IMR-90 (cell line): ENCODE data around the gene FAM83G. TPM values are rescaled to one million over a fixed set of nuclear protein-coding genes. Genes with fewer than 3 reads are reported as not detected.
A peak's percentile ranks its signal among the peaks of the same experiment; 100 is the strongest.

Experiments
- ATAC-seq: fragments of 200-7000 bp; cut with Tn5 transposase; 2 replicates; pipeline ENCODE4 v1.9.1; 2020; ENCODE audit warnings: low read depth, mild to moderate bottlenecking, moderate library complexity
- BruUV-seq: library from RNA; stranded (reverse); fragments of 400-500 nt; replicated peaks from 2 replicates; lab custom pipeline; 2021; lab: Mats Ljungman, UMichigan
- CTCF ChIA-PET: fragments of 300-600 bp; formaldehyde crosslinking; extraction: SDS; loops from one replicate; lab custom pipeline; 2021; ENCODE audit warnings: antibody characterized with exemption; lab: Yijun Ruan, JAX
- POLR2A ChIA-PET: fragments of 300-600 bp; sonication (Branson Sonifier 250); formaldehyde crosslinking; loops from one replicate; lab custom pipeline; 2022; ENCODE audit warnings: antibody characterized with exemption; ENCODE audit not compliant: unreplicated experiment; lab: Charles Lee
- DNase-seq: peaks from one replicate; pipeline ENCODE4 v3.0.0; 2013
- H2AFZ ChIP-seq: replicated peaks from 2 replicates; pipeline ENCODE3; 2013; ENCODE audit warnings: low read length, mild to moderate bottlenecking; ENCODE audit not compliant: poor library complexity
- H2AK5ac ChIP-seq: 2 replicates; pipeline ENCODE4 v1.6.1; 2013; ENCODE audit warnings: low read depth, low read length, inconsistent platforms
- H2AK9ac ChIP-seq: replicated peaks from 2 replicates; pipeline ENCODE3; 2013; ENCODE audit warnings: mild to moderate bottlenecking, low read depth, low read length, moderate library complexity; ENCODE audit not compliant: poor library complexity
- H2BK120ac ChIP-seq: 2 replicates; pipeline ENCODE4 v1.6.1; 2013; ENCODE audit warnings: low read depth, low read length, inconsistent platforms
- H2BK15ac ChIP-seq: 3 replicates; pipeline ENCODE4 v1.6.1; 2013; ENCODE audit warnings: low read depth, low read length, inconsistent platforms
- H2BK20ac ChIP-seq: 2 replicates; pipeline ENCODE4 v1.6.1; 2013; ENCODE audit warnings: low read depth, mild to moderate bottlenecking, inconsistent platforms, low read length, moderate library complexity
- H2BK5ac ChIP-seq: 2 replicates; pipeline ENCODE4 v1.6.1; 2013; ENCODE audit warnings: mild to moderate bottlenecking, low read depth, low read length, inconsistent platforms; ENCODE audit not compliant: poor library complexity, severe bottlenecking
- H3K14ac ChIP-seq: replicated peaks from 2 replicates; pipeline ENCODE4 v1.6.1; 2013; ENCODE audit warnings: low read depth, low read length, inconsistent platforms
- H3K18ac ChIP-seq: 2 replicates; pipeline ENCODE4 v1.6.1; 2013; ENCODE audit warnings: low read depth, low read length, control low read depth
- H3K23ac ChIP-seq: 2 replicates; pipeline ENCODE4 v1.6.1; 2013; ENCODE audit warnings: low read depth, low read length, inconsistent platforms
- H3K27ac ChIP-seq: 2 replicates; pipeline ENCODE4 v1.5.1; 2013; ENCODE audit warnings: mild to moderate bottlenecking, control low read depth, low read length; ENCODE audit not compliant: insufficient read depth
- H3K27me3 ChIP-seq: 2 replicates; pipeline ENCODE4 v1.6.1; 2013; ENCODE audit warnings: low read length; ENCODE audit not compliant: control insufficient read depth, insufficient read depth
- H3K36me3 ChIP-seq: 2 replicates; pipeline ENCODE4 v1.6.1; 2013; ENCODE audit warnings: low read length, mixed read lengths; ENCODE audit not compliant: control insufficient read depth, insufficient read depth
- H3K4ac ChIP-seq: 2 replicates; pipeline ENCODE4 v1.6.1; 2013; ENCODE audit warnings: low read depth, low read length, inconsistent platforms
- H3K4me1 ChIP-seq: 2 replicates; pipeline ENCODE4 v1.6.1; 2013; ENCODE audit warnings: low read length, mixed read lengths; ENCODE audit not compliant: control insufficient read depth, insufficient read depth
- H3K4me2 ChIP-seq: 2 replicates; pipeline ENCODE4 v1.6.1; 2013; ENCODE audit warnings: low read depth, mild to moderate bottlenecking, control low read depth, low read length, moderate library complexity
- H3K4me3 ChIP-seq: 2 replicates; pipeline ENCODE4 v1.5.1; 2013; ENCODE audit warnings: low read depth, mild to moderate bottlenecking, control low read depth, low read length, moderate library complexity; ENCODE audit not compliant: insufficient read depth
- H3K56ac ChIP-seq: 2 replicates; pipeline ENCODE4 v1.6.1; 2013; ENCODE audit warnings: low read length, inconsistent platforms; ENCODE audit not compliant: insufficient read depth; ENCODE audit errors: extremely low read depth
- H3K79me1 ChIP-seq, 2 experiments: 2 replicates each; pipeline ENCODE4 v1.6.1; 2013; ENCODE audit warnings: low read length in 2 of 2, inconsistent platforms in 1 of 2, low read depth in 1 of 2
- H3K9ac ChIP-seq: 2 replicates; pipeline ENCODE4 v1.6.1; 2013; ENCODE audit warnings: low read depth, low read length, control low read depth
- H3K9me1 ChIP-seq: 2 replicates; pipeline ENCODE4 v1.6.1; 2013; ENCODE audit warnings: low read length, inconsistent platforms; ENCODE audit not compliant: insufficient read depth
- H3K9me3 ChIP-seq: 2 replicates; pipeline ENCODE4 v1.6.1; 2013; ENCODE audit warnings: low read length; ENCODE audit not compliant: control insufficient read depth, insufficient read depth
- H4K20me1 ChIP-seq: 2 replicates; pipeline ENCODE4 v1.6.1; 2013; ENCODE audit warnings: low read length, inconsistent platforms; ENCODE audit not compliant: insufficient read depth
- H4K5ac ChIP-seq: 2 replicates; pipeline ENCODE4 v1.6.1; 2013; ENCODE audit warnings: mild to moderate bottlenecking, low read depth, low read length, control low read depth
- H4K8ac ChIP-seq, 2 experiments: 2 replicates each; pipeline ENCODE4 v1.6.1; 2013; ENCODE audit warnings: low read depth in 2 of 2, low read length in 2 of 2, control low read depth in 1 of 2, inconsistent platforms in 1 of 2
- H4K91ac ChIP-seq: 2 replicates; pipeline ENCODE4 v1.6.1; 2013; ENCODE audit warnings: low read depth, low read length, inconsistent platforms; ENCODE audit not compliant: insufficient read depth
- BHLHE40 ChIP-seq: fragments of 150-350 bp; IDR thresholded peaks from 2 replicates; pipeline ENCODE4 v1.6.1; 2016; ENCODE audit warnings: mild to moderate bottlenecking, low read depth, low read length
- FOS ChIP-seq: fragments of 150-350 bp; IDR thresholded peaks from 2 replicates; pipeline ENCODE4 v1.6.1; 2016; ENCODE audit warnings: low read depth, low read length
- MAZ ChIP-seq: IDR thresholded peaks from 2 replicates; pipeline ENCODE4 v1.6.1; 2012; ENCODE audit warnings: low read depth, mild to moderate bottlenecking, low read length, improper control_type of control experiment, moderate library complexity, borderline replicate concordance
- WGBS, 2 experiments: methylation state at CpG; one replicate each; pipeline versions ENCODE4 v1.1.5 to v1.1.7; 2013; ENCODE audit warnings: missing lambda C conversion rate in 2 of 2; ENCODE audit not compliant: insufficient read length in 1 of 2; ENCODE audit errors: extremely low coverage in 2 of 2; 5-methylcytosine and 5-hydroxymethylcytosine counted together
- dilution Hi-C: fragments of 300-500 bp; cut with HindIII; formaldehyde crosslinking; loops from one replicate; pipeline ENCODE4 v1.14.3; 2018; ENCODE audit warnings: low sequenced_read_pairs; ENCODE audit not compliant: unreplicated experiment
- in situ Hi-C: fragments of 300-500 bp; cut with MboI; formaldehyde crosslinking; loops from 3 replicates; pipeline ENCODE4 v1.14.3; 2019; ENCODE audit warnings: low sequenced_read_pairs, inconsistent platforms, mixed read lengths
- intact Hi-C: fragments of 100-400 bp; cut with micrococcal nuclease; formaldehyde crosslinking; loops from 2 replicates; pipeline ENCODE4 v1.10.0; 2022
- polyA plus RNA-seq, 3 experiments: library from polyadenylated mRNA; depleted of rRNA; stranded (reverse); fragments of >200 nt; gene quantifications; 2 replicates each; pipeline ENCODE4 v1.2.3, GENCODE V29; 2012; ENCODE audit warnings: low replicate concordance in 1 of 3
- total RNA-seq: library from RNA; depleted of rRNA; stranded (reverse); fragments of >200 nt; gene quantifications from 2 replicates; pipeline ENCODE4 v1.2.3, GENCODE V29; 2012

Gene FAM83G
- total and polyA plus RNA-seq, 2 of the 4 experiments (the other 2 are of a cell fraction), result 9.5 to 12.6 TPM

DNA sequence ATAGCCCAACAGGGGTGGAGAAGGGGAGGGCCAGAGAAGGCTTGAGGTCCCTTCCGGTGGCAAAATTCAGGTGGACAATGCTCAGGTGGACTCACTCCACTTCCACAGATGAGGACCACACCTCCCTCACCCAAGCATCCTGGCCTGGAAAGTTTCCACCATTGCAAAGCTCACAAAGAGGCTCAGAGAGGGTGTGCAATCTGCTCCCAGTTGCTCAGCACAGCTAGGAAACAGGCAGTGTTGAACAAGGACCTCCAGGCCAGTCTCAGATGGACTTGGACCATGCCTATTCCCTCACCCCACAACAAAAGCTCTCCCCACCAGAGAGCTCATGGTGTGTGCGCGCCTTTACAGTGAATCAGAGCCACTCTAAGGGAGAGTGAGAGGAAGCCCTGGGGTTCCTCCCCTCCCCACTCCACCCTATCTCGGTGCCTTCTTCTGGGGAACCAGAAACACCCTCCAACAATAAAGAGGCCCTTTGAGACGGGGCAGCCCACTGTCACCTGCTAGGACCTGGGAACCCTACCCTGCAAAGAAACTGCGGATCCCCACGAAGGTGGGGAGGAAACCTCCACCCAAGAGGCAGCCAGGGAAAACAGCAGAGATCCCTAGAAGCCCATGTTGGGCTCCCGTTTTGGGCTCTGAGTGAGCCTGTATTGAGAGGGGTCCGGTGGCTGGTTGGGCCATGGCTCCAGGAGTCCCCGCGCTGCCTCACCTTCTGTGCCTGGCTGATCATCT lies 1.6 kb downstream of the FAM83G start (continued):
- TF ChIP-seq MAZ, result peak; percentile 50
- TF ChIP-seq FOS, result no peak

DNA sequence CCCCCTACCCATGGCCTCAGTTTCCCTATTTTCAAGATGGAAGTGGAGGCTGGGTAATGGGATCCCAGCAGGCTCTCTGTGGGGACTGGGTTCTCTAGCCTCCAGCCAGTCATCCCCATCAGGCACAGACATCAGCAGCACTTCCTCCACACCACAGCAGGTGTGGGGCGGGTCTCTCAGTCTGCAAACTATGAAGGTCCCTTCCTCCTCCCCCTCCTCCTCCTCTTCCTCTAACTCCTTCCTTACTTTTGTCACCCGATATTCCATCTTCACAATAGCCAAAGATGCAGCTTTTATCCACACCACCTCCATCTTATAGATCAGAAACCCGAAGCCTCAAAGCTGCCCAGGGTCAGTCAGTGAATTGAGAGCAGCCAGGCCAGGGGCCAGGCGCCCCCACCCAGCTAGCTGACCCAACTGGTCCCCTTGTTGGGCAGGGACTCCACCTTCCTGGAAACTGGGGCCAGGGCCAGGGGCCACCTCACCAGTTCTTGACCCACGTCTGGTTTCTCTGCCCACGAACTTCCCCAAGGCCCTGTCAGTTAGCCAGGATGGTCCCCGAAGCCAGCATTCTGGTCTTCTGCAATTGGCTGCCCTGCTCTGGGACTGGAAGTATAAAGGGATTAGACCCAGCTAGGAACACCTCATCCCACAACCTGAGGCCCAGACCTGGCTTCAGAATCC lies 2.5 kb downstream of the FAM83G start:
- dilution Hi-C loops (no loop called here), in situ Hi-C loops (no loop called here), intact Hi-C loops (no loop called here)
- H3K9me3 ChIP-seq, result no peaks in the 10 kb centered on the region
- TF ChIP-seq BHLHE40, result no peak
- no peak overlapping the region; the same call in 1 of the 2 replicates for H3K4ac ChIP-seq
- H3K79me1 ChIP-seq, result peaks cover 18 to 74% of the 10 kb centered on the region in 2 experiments; a peak in 3 of 4 replicates
- H4K8ac ChIP-seq, result no peak overlapping the region
- ATAC-seq, result no peak
- no peak overlapping the region for H2AFZ ChIP-seq
- peak overlapping the region; percentile 89; the same call in 1 of the 2 replicates for H2AK5ac ChIP-seq
- POLR2A ChIA-PET, result no interaction called here
- no peak overlapping the region for H4K91ac ChIP-seq
- H3K18ac ChIP-seq, result no peak overlapping the region
- no peak overlapping the region for H3K4me3 ChIP-seq
- H3K23ac ChIP-seq, result peak overlapping the region; percentile 3; the same call in 1 of the 2 replicates
- no peak overlapping the region for H2BK5ac ChIP-seq
- H3K9me1 ChIP-seq, result peaks cover 13% of the 10 kb centered on the region; the same call in 1 of the 2 replicates
- H2BK20ac ChIP-seq, result no peak overlapping the region
- no peak overlapping the region; the same call in 1 of the 2 replicates for H3K56ac ChIP-seq
- H3K27ac ChIP-seq, result no peak overlapping the region; the same call in 1 of the 2 replicates
- H2AK9ac ChIP-seq, result peak overlapping the region; percentile 88
- H3K14ac ChIP-seq, result 0 out of 2 replicates have a peak overlapping the region, but pooled peaks have one; percentile 35
- H3K36me3 ChIP-seq, result peaks cover 7% of the 10 kb centered on the region
- H3K27me3 ChIP-seq, result no peaks in the 10 kb centered on the region
- no TSS peak for BruUV-seq
- peak overlapping the region; percentile 86 for H3K4me2 ChIP-seq
- no peak overlapping the region for H2BK15ac ChIP-seq
- peaks cover 31% of the 10 kb centered on the region for H3K4me1 ChIP-seq
- H2BK120ac ChIP-seq, result no peak overlapping the region
- CTCF ChIA-PET, result interaction anchor here (0.7 kb wide), 1 partner anchor 41 kb away, joined by 3 read pairs; no protein-coding TSS in a partner anchor
- no peak for DNase-seq
- no peak overlapping the region for H4K5ac ChIP-seq
- H3K9ac ChIP-seq, result peak overlapping the region; percentile 54; the same call in 1 of the 2 replicates
- H4K20me1 ChIP-seq, result peaks cover 43% of the 10 kb centered on the region
- WGBS, 2 experiments, result 100% methylated on average over 1 of the region's 7 CpGs; no CpG with 5 or more reads in 1 of the 2 experiments
